KMS-11 (cell line): Measurements from ENCODE around the gene TAOK1.

Experiments
- H2AFZ ChIP-seq: fragments of 200-600 bp; sonication (generic); 2 replicates; pipeline ENCODE4 v1.6.1; 2016; ENCODE audit warnings: antibody characterized with exemption, mixed run types, low read depth
- H3K27ac ChIP-seq: fragments of 200-600 bp; sonication (generic); 2 replicates; pipeline ENCODE4 v1.6.1; 2016; ENCODE audit warnings: mild to moderate bottlenecking, mixed run types
- H3K27me3 ChIP-seq: fragments of 200-600 bp; sonication (generic); 2 replicates; pipeline ENCODE4 v1.6.1; 2017; ENCODE audit warnings: mild to moderate bottlenecking, low read depth, mixed run types, moderate library complexity; ENCODE audit not compliant: insufficient read depth
- H3K36me3 ChIP-seq: fragments of 200-600 bp; sonication (generic); 2 replicates; pipeline ENCODE4 v1.6.1; 2017; ENCODE audit warnings: mild to moderate bottlenecking, mixed run types; ENCODE audit not compliant: insufficient read depth
- H3K4me1 ChIP-seq: fragments of 200-600 bp; sonication (generic); 2 replicates; pipeline ENCODE4 v1.6.1; 2016; ENCODE audit warnings: mild to moderate bottlenecking, low read depth, mixed run types; ENCODE audit not compliant: poor library complexity, severe bottlenecking
- H3K4me2 ChIP-seq: fragments of 200-600 bp; sonication (generic); 2 replicates; pipeline ENCODE4 v1.7.0; 2016; ENCODE audit warnings: mild to moderate bottlenecking, mixed run types
- H3K4me3 ChIP-seq: fragments of 200-600 bp; sonication (generic); IDR thresholded peaks from 2 replicates; pipeline ENCODE4 v1.6.1; 2017; ENCODE audit warnings: low read depth, low read length, mixed read lengths; ENCODE audit not compliant: insufficient read depth
- H3K79me2 ChIP-seq: fragments of 200-600 bp; sonication (generic); 2 replicates; pipeline ENCODE4 v1.6.1; 2016; ENCODE audit warnings: low read depth, mixed run types; ENCODE audit not compliant: insufficient read depth
- H3K9ac ChIP-seq: fragments of 200-600 bp; sonication (generic); 2 replicates; pipeline ENCODE4 v1.6.1; 2016; ENCODE audit warnings: mild to moderate bottlenecking, mixed run types
- H4K20me1 ChIP-seq: fragments of 200-600 bp; sonication (generic); 2 replicates; pipeline ENCODE4 v1.6.1; 2016; ENCODE audit warnings: mild to moderate bottlenecking, mixed run types; ENCODE audit not compliant: insufficient read depth
- TF ChIP-seq, protein P1 (sequence below): fragments of 200-600 bp; sonication (generic); conservative IDR thresholded peaks from 2 replicates; pipeline ENCODE4 v1.6.1; 2017; ENCODE audit warnings: low read depth, mild to moderate bottlenecking, antibody characterized with exemption, low read length, moderate library complexity, mixed read lengths

Gene TAOK1

DNA sequence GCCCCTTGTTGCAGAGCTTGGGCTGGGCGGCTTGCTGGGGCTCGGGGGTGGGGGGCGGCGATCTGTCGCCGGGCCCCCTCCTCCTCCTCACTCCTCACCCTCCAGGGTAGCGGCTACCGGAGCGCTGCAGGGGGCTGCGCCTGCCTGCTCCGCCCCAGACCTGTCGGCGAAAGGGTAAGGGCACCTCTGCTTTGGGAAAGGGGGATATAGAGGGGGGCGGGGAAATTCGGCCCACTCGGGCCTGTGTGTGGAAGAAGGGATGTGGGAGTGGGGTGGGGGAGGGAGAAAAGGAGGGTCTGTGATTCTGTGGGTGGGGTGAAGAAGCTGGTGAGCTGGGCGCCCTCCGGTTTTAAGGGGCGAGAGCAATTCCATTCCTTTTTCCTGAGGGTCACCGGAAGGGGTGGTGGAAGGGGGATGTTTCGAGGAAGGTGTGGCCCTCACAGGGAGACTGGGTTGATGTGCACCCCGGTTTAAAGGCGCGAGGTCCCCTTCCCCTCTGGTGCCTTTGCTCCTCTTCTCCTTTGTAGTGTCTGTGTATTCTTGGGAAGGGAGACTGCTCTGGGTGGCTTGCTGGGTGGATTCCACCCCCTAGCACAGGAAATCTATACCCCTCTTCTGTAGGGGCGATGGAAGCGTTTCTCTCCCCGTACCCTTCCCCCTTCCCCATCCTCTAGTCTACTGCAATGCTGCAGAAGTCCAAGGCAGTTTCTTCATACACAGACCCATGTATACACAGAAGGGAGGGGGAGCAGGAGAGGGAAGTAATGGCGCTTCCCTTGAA, 878 bp downstream of the TAOK1 start:
- Histone ChIP-seq H3K27me3 (no peaks in the 10 kb centered on the region), H3K4me2 (peak overlapping the region; percentile 69), H3K4me1 (peaks cover 29% of the 10 kb centered on the region), H2AFZ (peak overlapping the region; percentile 98; the same call in 1 of the 2 replicates), H3K36me3 (no peaks in the 10 kb centered on the region), H4K20me1 (peaks cover 6% of the 10 kb centered on the region; the same call in 1 of the 2 replicates), H3K4me3 (no peak overlapping the region), H3K9ac (peak overlapping the region; percentile 93; the same call in 1 of the 2 replicates), H3K27ac (peak overlapping the region; percentile 77), H3K79me2 (peaks cover 54% of the 10 kb centered on the region)
- TF ChIP-seq, protein P1, sequence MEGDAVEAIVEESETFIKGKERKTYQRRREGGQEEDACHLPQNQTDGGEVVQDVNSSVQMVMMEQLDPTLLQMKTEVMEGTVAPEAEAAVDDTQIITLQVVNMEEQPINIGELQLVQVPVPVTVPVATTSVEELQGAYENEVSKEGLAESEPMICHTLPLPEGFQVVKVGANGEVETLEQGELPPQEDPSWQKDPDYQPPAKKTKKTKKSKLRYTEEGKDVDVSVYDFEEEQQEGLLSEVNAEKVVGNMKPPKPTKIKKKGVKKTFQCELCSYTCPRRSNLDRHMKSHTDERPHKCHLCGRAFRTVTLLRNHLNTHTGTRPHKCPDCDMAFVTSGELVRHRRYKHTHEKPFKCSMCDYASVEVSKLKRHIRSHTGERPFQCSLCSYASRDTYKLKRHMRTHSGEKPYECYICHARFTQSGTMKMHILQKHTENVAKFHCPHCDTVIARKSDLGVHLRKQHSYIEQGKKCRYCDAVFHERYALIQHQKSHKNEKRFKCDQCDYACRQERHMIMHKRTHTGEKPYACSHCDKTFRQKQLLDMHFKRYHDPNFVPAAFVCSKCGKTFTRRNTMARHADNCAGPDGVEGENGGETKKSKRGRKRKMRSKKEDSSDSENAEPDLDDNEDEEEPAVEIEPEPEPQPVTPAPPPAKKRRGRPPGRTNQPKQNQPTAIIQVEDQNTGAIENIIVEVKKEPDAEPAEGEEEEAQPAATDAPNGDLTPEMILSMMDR: no peak

DNA sequence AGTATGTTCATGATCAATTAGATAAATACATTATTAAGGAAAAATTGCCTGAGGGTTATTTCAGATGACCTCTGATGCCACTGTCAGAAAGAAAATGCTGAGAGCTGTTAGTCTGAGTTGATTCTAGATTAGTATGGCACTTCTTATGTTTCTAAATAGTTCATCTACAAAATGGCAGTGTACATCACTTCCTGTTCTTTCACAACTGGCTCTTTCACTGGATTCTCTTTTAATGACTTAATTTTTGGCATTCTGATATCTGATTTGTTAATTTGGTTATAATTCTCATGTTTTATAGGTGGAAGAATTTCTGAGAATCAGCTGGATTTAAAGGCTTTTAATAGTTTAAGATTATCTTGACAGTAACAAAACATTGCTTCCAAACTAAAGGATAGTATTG, 3.3 kb downstream of the TAOK1 start:
- H4K20me1 ChIP-seq: peaks cover 6% of the 10 kb centered on the region; the same call in 1 of the 2 replicates
- H3K4me3 ChIP-seq: no peak overlapping the region
- no peaks in the 10 kb centered on the region for H3K36me3 ChIP-seq
- no peak overlapping the region for H3K27ac ChIP-seq
- peaks cover 29% of the 10 kb centered on the region for H3K4me1 ChIP-seq
- H2AFZ ChIP-seq: no peak overlapping the region
- no peak overlapping the region for H3K9ac ChIP-seq
- TF ChIP-seq, protein P1: no peak
- no peaks in the 10 kb centered on the region for H3K27me3 ChIP-seq
- H3K79me2 ChIP-seq: peaks cover 68% of the 10 kb centered on the region
- H3K4me2 ChIP-seq: peak overlapping the region; percentile 69; the same call in 1 of the 2 replicates

DNA sequence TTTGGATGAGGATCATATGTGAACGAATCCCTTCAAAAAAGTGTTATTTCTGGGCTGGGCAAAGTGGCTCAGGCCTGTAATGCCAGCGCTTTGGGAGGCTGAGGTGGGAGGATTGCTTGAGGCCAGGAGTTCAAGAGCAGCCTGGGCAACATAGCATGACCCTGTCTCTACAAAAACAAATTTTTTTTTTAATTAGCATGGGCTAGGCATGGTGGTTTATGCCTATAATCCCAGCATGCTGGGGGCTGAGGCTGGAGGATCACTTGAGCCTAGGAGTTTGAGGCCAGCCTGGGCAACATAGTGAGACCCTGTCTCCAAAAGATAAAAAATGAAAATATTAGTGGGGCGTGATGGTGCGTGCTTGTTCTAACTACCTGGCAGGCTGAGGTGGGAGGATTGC, 4.6 kb downstream of the TAOK1 start:
- H3K36me3 ChIP-seq: no peaks in the 10 kb centered on the region

DNA sequence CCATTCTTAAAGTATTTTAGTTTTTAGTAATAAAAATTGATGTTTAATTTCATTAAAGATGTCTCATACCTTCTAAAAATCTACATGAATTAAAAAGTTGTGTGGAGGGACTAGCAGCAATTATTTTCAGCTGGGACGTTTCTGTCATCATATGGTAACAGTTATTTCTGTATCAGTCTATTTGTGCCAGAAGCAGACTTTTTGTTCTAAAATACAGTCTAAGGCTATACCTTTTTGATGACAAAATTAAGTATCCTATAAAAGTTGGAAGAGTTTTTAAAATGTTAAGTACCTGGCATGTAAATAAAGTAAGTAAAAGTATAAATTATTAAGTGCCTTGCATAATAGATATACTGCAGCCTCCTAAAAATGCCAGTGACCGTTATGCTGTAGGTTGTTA, 5.9 kb downstream of the TAOK1 start:
- no peaks in the 10 kb centered on the region for H3K36me3 ChIP-seq
- peaks cover 6% of the 10 kb centered on the region; the same call in 1 of the 2 replicates for H4K20me1 ChIP-seq
- H3K4me1 ChIP-seq: peaks cover 24% of the 10 kb centered on the region
- no peaks in the 10 kb centered on the region for H3K27me3 ChIP-seq
- no peak overlapping the region for H3K27ac ChIP-seq
- no peak overlapping the region for H3K9ac ChIP-seq
- TF ChIP-seq, protein P1: no peak
- H3K4me3 ChIP-seq: no peak overlapping the region
- H3K79me2 ChIP-seq: peaks cover 88% of the 10 kb centered on the region
- H3K4me2 ChIP-seq: no peak overlapping the region
- H2AFZ ChIP-seq: no peak overlapping the region

More for the DNA sequence above, 4.6 kb downstream of the TAOK1 start:
- Histone ChIP-seq H3K27me3 (no peaks in the 10 kb centered on the region), H2AFZ (no peak overlapping the region), H3K27ac (no peak overlapping the region), H3K4me3 (no peak overlapping the region), H3K9ac (no peak overlapping the region), H4K20me1 (peaks cover 6% of the 10 kb centered on the region; the same call in 1 of the 2 replicates), H3K79me2 (peaks cover 79% of the 10 kb centered on the region), H3K4me1 (peaks cover 25% of the 10 kb centered on the region), H3K4me2 (no peak overlapping the region)
- TF ChIP-seq, protein P1: no peak
